ENCODE measurements around the gene GYS2.

DNA sequence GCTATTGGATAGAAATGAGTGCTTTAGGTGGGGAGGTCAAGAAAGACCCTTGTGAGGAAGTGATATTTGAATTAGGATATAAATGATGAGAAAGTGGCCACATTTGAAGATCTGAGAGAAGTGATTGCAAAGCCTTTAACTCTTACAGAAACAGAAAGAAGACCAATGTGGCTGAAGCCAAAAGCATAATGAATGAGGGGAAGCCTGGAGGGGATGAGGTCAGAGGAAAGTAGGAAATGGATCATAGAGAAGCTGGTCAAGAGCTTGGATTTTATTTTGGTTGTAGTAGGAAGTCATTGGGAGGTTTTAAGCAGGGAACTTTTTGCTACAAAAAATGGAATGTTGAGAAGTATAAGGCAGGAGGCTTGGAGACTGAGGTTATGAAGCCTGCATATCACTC, 3.5 kb upstream of the GYS2 start:
- TF ChIP-seq POLR2A (IDR thresholded peaks at IDR 0.05; ENCODE audit: low read length) = no peak
- TF ChIP-seq GATA1 (IDR thresholded peaks at IDR 0.05; ENCODE audit: low read depth, low read length) = no peak
